NCI-H1048 (cell line): ENCODE data around the gene STAG3.
"Not testable (repeated sequence)": the region's sequence is repeated elsewhere in the genome, so short reads cannot be mapped to it uniquely, and the experiment has no call there.

ENCODE experiments used
- DNase-seq: peaks from one replicate; lab custom pipeline; 2025; lab: John Stamatoyannopoulos, UW

STAG3 gene

GRCh38 chr7:100211342-100211780 is 33.6 kb downstream of the STAG3 start:
- DNase-seq, result no peak

DNA sequence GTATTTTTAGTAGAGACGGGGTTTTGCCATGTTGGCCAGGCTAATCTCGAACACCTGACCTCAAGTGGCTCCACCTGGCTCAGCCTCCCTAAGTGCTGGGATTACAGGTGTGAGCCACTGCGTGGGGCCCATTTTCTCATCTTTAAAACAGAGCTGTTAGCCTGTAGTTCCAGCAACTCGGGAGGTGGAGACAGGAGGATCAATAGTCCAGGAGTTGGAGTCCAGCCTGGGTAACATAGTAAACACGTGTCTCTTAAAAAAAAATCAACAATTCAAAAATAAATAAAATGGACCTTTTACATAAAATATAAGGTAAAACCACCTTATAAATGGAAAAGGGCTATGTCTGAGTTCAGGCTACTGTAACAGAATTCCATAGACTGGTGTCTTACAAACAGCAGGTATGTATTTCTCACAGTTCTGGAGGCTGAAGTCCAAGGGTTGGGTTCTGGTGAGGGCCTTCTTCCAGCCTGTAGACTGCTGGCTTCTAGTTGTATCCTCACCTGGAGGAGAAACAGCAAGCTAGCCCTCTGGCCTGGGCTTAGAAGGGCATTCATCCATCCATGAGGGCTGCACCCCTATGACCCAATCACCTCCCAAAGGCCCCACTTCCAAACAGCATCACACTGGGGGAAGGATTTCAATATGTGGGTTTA is 35.0 kb downstream of the STAG3 start:
- no peak for DNase-seq

GRCh38 chr7:100213672-100214071 is 36.0 kb downstream of the STAG3 start:
- DNase-seq, result no peak

GRCh38 chr7:100214356-100214755 is 36.6 kb downstream of the STAG3 start:
- DNase-seq, result not testable (repeated sequence)

DNA sequence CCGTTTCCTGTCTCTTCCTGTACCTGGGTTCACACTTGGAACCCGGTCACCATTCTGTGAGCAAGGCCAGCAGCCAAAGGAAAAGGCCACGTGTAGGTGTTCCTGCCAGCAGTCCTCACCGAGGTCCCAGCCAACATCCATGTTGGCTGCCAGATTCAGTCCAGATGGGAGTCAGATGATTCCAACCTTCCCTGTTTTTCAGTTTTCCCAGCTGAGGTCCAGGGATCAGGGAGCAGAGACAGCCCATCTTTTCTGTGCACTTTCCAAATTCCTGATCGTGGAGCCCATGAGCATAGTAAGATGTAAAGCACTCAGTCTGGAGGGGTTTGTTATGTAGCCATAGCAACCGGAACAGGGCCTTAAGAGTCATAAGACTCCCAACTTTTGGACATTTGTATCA is 38.2 kb downstream of the STAG3 start:
- no peak for DNase-seq

DNA sequence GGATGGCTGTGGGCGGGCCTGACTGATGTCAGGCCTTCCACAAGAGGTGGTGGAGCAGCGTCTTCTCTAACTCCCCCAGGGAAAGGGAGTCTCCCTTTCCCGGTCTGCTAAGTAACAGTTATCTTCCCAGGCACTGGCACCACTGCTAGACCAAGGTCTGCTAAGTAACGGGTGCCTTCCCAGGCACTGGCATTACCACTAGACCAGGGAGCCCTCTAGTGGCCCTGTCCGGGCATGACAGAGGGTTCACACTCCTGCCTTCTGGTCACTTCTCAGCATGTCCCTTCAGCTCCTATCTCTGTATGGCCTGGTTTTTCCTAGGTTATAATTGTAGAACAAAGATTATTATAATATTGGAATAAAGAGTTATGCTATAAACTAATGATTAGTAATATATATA is 40.2 kb downstream of the STAG3 start:
- DNase-seq, result not testable (repeated sequence)

DNA sequence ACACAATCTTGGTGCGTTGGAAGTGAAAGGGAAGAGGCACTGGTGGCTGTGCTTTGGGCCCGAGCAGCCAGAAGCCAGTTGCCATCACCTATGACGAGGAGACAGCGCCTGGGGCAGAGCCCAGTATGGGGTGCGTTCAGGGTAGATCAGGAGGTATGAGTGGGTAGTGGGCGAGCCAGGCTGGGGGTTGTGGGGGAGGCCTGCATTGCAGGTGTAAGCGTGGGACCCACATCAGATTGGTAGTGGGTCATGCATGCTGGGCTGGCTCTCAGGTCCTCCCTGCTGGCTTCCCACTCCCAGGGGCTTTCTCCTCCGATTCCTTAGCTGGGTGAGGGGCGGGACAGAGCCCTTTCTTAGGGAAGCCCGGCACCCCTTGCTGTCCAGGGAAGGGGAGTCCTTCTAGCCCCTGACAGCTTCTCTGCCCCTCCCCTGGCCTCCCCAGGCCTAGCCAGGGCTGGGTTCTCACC is 41.6 kb downstream of the STAG3 start:
- no peak for DNase-seq

DNA sequence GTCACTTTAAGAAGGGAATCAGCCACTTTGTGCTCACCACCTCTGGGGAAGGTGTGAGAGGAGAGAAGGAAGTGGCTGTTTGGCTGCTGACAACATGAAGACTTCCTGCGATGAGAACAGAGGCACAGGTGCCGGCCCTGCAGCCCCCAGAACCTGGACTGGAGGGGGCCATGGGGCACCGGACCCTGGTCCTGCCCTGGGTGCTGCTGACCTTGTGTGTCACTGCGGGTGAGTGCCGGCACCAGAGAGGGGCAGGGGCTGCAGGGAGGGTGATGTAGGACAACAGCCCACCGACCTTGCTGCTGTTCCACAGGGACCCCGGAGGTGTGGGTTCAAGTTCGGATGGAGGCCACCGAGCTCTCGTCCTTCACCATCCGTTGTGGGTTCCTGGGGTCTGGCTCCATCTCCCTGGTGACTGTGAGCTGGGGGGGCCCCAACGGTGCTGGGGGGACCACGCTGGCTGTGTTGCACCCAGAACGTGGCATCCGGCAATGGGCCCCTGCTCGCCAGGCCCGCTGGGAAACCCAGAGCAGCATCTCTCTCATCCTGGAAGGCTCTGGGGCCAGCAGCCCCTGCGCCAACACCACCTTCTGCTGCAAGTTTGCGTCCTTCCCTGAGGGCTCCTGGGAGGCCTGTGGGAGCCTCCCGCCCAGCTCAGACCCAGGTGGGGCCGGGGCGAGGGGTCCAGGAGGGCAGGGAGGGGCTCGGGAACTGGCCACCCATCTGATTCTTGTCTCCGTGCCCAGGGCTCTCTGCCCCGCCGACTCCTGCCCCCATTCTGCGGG is 42.3 kb downstream of the STAG3 start, which contains the start of gene PVRIG:
PVRIG (plus strand) TSS at position 149 of the 785 bp plus-strand sequence; CDS start at position 171, 22 bp downstream.
- DNase-seq, result not testable (repeated sequence)

GRCh38 chr7:100220586-100221230 is 43.0 kb downstream of the STAG3 start:
- no peak for DNase-seq

- no peak for DNase-seq
These were observed 43.6 kb downstream of the STAG3 start for GRCh38 chr7:100221231-100221718.

DNA sequence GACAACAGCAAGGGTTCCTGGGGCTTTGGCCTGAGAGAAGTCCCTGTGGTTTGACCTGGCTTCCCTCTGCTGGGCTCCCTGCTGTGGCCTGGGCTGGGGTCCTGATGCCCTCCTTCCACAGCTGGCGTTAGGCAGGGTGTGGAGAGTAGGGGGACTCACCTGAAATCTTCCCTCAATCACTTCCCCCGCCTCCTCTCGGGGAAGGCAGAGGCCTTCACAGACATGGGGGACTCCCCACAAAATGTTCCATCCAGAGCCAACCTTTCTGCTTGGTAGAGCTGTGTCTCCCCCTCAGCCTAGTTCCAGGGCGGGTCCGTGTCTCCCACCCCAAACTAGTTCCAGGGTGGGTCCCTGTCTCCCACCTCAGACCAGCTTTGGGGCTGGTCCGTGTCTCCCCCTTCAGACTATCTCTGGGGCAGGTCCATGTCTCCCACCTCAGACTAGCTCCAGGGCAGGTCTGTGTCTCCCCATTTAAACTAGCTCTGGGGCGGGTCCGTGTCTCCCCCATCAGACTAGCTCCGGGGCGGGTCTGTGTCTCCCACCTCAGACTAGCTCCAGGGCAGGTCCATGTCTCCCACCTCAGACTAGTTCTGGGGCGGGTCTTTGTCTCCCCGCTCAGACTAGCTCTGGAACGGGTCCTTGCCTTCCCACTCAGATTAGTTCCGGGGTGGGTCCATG is 44.2 kb downstream of the STAG3 start:
- no peak for DNase-seq

DNA sequence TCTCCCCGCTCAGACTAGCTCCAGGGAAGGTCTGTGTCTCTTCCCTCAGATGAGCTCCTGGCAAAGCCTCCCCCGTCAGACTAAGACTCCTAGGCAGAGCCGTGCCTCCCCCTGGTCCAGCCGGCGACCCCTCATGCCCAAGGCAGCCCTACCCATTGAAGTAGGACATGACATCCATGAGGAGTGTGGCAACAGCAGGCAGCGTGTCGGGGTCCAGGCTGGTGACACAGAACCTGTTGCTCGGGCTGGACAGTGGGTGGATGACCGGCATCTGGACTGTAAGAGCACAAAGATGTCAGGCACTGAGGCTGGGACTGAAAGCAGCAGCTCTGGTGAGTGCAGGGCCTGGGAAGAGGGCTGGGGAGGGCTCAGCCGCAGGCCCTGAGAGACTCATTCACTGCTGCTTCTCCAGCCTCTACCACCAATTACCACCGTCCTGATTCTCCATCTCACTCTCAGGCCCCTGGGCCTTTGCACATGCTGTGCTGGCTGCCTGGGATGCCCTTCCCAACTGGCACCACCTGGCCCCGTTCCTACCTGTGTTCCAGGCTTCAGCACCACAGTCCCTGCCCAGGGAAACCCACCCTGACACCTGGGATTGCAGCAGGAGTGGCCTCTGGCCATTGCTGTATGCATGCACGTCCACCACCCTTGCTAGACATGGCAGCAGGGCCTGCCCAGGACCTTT is 44.9 kb downstream of the STAG3 start:
- no peak for DNase-seq

DNA sequence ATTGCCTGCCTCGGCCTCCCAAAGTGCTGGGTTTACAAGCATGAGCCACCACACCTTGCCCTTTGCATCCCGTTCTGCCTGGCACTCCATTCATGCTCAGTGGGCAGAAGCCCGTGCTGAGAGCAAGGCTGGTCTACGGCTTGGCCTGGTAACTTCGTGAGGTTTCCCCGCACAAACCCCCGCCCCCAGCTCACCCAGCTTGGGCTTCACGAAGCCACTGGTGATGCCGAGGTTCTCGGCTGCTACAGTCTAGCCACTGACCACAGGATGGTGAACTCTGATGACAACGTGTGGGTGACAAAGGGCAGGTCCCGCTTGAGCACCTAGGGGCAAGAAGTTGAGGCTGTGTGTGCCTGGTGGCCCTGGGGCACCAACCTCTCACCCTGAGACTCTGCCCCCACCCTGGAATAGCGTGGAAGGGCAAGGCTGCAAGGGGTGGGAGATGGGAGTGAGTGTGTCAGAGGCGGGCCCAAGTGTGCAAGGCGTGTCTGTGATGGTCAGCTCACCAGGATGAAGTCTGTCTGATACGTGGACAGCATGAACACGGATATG is 45.7 kb downstream of the STAG3 start:
- not testable (repeated sequence) for DNase-seq

DNA sequence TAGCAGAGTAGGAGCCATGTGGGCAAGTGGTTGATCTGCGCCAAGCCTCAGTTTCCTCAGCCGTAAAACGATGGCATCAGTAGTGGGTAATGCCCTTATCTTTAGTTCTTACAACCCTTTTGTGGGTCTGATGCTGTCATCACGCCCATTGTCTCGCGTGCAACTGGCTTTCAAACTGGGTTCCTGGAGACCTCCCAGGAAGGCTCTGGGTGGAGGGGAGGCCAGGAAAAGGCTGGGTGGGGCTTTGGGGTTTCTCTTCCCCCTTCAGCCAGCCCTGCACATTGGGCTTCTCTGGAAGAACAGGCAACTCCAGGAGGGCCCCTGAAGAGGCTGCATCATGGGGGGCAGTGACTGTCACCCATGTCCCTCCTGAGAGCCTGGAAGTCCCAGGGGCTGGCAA is 47.2 kb downstream of the STAG3 start:
- DNase-seq, result not testable (repeated sequence)

- DNase-seq, result not testable (repeated sequence)
These were observed 57.1 kb downstream of the STAG3 start for GRCh38 chr7:100234660-100235317.

GRCh38 chr7:100239975-100240374 is 62.3 kb downstream of the STAG3 start:
- not testable (repeated sequence) for DNase-seq

DNA sequence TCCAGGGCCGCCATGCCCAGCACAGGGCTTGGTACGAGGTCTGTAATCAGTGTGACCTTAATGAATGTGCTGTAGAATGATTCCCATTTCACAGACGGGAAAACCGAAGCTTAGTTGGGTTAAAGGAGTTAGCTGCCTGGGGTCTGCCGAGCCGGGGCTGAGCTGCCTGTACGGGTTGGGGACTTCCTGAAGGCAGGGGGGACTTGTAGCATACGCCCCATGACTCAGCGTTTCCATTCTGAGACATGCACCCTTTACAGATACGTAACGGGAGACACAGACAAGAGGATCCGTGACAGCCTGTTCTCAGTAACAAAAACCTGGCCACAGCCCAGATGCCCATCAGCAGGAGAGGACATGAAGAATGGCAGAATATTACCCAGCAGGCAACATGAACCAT is 65.7 kb downstream of the STAG3 start:
- not testable (repeated sequence) for DNase-seq

GRCh38 chr7:100244988-100245605 is 67.4 kb downstream of the STAG3 start:
- DNase-seq, result not testable (repeated sequence)

DNA sequence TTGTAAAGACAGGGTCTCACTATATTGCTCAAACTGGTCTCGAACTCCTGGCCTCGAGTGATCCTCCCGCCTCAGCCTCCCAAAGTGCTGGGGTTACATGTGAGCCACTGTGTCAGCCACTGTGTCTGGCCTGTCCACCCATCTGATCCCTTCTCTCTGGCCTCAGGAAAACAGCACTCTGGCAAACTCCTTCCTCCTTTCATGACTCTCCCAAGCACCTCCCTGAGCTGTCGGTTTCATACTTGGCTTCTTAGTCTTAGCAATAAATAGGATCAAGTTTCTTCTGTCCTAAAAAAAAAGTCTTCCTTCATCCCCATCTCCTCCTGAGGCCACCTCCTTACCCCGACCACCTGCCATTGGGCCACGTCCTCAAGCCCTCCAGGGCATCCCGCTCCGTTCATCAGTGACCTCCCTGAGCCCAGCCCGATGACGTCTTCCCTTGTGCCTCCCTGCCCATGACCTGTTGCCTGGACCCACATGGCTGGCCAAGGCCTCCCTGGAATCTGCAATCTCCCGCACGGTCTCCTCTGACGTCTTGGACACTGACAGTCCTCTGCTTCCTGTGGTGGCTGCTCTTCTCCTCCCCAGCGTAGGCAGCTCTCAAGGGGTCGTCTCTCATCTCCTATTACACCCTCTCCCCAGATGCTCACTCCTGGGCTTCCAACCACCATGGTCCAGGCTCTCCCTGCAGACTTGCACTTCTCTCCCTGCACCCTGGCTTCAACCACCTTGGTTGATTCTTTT is 68.6 kb downstream of the STAG3 start:
- DNase-seq, result not testable (repeated sequence)
